IMR-90 (cell line): Measurements from ENCODE around the gene MADD.
"Not testable (repeated sequence)": the region's sequence is repeated elsewhere in the genome, so short reads cannot be mapped to it uniquely, and the experiment has no call there.

ENCODE experiments used
- CEBPB ChIP-seq: IDR thresholded peaks from 2 replicates; pipeline ENCODE4 v1.6.1; 2012; ENCODE audit warnings: low read depth, low read length, improper control_type of control experiment
- CHD1 ChIP-seq: IDR thresholded peaks from 2 replicates; pipeline ENCODE4 v1.6.1; 2012; ENCODE audit warnings: low read depth, low read length, improper control_type of control experiment
- FOS ChIP-seq: fragments of 150-350 bp; IDR thresholded peaks from 2 replicates; pipeline ENCODE4 v1.6.1; 2016; ENCODE audit warnings: low read depth, low read length
- MAFK ChIP-seq: IDR thresholded peaks from 2 replicates; pipeline ENCODE4 v1.6.1; 2012; ENCODE audit warnings: low read depth, low read length, improper control_type of control experiment
- POLR2A ChIP-seq: IDR thresholded peaks from 2 replicates; pipeline ENCODE4 v1.6.1; 2012; ENCODE audit warnings: mild to moderate bottlenecking, low read depth, low read length
- TF ChIP-seq, protein P1 (sequence below): conservative IDR thresholded peaks from 2 replicates; pipeline ENCODE4 v1.5.1; 2012; ENCODE audit warnings: mild to moderate bottlenecking, low read depth, low read length, improper control_type of control experiment
- TF ChIP-seq, protein P2 (sequence below): fragments of 150-350 bp; IDR thresholded peaks from 2 replicates; pipeline ENCODE4 v1.6.1; 2017; ENCODE audit warnings: mild to moderate bottlenecking, antibody characterized with exemption, low read length, low read depth

DNA sequence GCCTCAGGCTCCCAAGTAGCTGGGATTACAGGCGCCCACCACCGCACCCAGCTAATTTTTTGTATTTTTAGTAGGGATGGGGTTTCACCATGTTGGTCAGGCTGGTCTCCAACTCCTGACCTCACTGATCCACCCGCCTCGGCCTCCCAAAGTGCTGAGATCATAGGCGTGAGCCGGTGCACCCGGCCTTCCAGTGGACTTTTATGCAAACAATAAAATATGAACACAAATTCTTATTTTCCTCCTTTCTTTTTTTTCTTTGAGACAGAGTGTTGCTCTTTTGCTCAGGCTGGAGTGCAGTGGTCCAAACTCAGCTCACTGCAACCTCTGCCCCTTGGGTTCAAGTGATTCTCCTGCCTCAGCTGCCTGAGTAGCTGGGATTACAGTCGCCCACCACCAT, 46.6 kb downstream of the MADD start:
- TF ChIP-seq, protein P1, sequence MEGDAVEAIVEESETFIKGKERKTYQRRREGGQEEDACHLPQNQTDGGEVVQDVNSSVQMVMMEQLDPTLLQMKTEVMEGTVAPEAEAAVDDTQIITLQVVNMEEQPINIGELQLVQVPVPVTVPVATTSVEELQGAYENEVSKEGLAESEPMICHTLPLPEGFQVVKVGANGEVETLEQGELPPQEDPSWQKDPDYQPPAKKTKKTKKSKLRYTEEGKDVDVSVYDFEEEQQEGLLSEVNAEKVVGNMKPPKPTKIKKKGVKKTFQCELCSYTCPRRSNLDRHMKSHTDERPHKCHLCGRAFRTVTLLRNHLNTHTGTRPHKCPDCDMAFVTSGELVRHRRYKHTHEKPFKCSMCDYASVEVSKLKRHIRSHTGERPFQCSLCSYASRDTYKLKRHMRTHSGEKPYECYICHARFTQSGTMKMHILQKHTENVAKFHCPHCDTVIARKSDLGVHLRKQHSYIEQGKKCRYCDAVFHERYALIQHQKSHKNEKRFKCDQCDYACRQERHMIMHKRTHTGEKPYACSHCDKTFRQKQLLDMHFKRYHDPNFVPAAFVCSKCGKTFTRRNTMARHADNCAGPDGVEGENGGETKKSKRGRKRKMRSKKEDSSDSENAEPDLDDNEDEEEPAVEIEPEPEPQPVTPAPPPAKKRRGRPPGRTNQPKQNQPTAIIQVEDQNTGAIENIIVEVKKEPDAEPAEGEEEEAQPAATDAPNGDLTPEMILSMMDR, result not testable (repeated sequence)
- not testable (repeated sequence) for TF ChIP-seq CHD1, FOS, POLR2A, CEBPB, MAFK
- TF ChIP-seq, protein P2, sequence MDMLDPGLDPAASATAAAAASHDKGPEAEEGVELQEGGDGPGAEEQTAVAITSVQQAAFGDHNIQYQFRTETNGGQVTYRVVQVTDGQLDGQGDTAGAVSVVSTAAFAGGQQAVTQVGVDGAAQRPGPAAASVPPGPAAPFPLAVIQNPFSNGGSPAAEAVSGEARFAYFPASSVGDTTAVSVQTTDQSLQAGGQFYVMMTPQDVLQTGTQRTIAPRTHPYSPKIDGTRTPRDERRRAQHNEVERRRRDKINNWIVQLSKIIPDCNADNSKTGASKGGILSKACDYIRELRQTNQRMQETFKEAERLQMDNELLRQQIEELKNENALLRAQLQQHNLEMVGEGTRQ, result not testable (repeated sequence)
